Activated T-helper 17 cell treated with anti-CD3 and anti-CD28 coated beads, Interleukin-2, amount 50 U/mL, for 72 hours (primary cell): Measurements from ENCODE around the gene OR2W3. TPM values are rescaled to one million over a fixed set of nuclear protein-coding genes. Genes with fewer than 3 reads are reported as not detected.
"Not testable (repeated sequence)": the region's sequence is repeated elsewhere in the genome, so short reads cannot be mapped to it uniquely, and the experiment has no call there.

ENCODE experiments used
- ATAC-seq: fragments of 150-1000 bp; cut with Tn5 transposase; replicated peaks from 2 replicates; pipeline ENCODE4 v1.10.0; 2021; ENCODE audit warnings: mild to moderate bottlenecking, moderate library complexity
- H3K27ac Mint-ChIP-seq: one replicate; pipeline ENCODE4 v1.8.0; 2022; ENCODE audit warnings: mixed read lengths
- H3K27me3 Mint-ChIP-seq: one replicate; pipeline ENCODE4 v1.8.0; 2022; ENCODE audit warnings: mixed read lengths
- H3K36me3 Mint-ChIP-seq: one replicate; pipeline ENCODE4 v1.8.0; 2022; ENCODE audit warnings: low read depth, mild to moderate bottlenecking, mixed read lengths
- H3K4me1 Mint-ChIP-seq: one replicate; pipeline ENCODE4 v1.8.0; 2022; ENCODE audit warnings: mixed read lengths
- H3K4me3 Mint-ChIP-seq: one replicate; pipeline ENCODE4 v1.8.0; 2022; ENCODE audit warnings: mild to moderate bottlenecking, mixed read lengths
- H3K9me3 Mint-ChIP-seq: one replicate; pipeline ENCODE4 v1.8.0; 2022; ENCODE audit warnings: mixed read lengths
- total RNA-seq, 2 donors: library from RNA; stranded (reverse); gene quantifications; one replicate each; pipeline ENCODE4 v1.2.3, GENCODE V29; 2022

The OR2W3 gene
- total RNA-seq, 2 donors from 2014 or later: not detected

- H3K4me3 Mint-ChIP-seq: peak overlapping the region; percentile 10
- no peaks in the 10 kb centered on the region for H3K36me3 Mint-ChIP-seq
- peaks cover 8% of the 10 kb centered on the region for H3K9me3 Mint-ChIP-seq
- peaks cover 14% of the 10 kb centered on the region for H3K4me1 Mint-ChIP-seq
- H3K27ac Mint-ChIP-seq: peak overlapping the region; percentile 15
- H3K27me3 Mint-ChIP-seq: no peaks in the 10 kb centered on the region
- no peak for ATAC-seq
Measured at GRCh38 chr1:247904122-247904521, 8.7 kb downstream of the OR2W3 start.

GRCh38 chr1:247905181-247905580 lies 9.8 kb downstream of the OR2W3 start:
- Mint-ChIP-seq H3K36me3 (no peaks in the 10 kb centered on the region), H3K4me1 (peaks cover 14% of the 10 kb centered on the region), H3K27ac (no peak overlapping the region), H3K9me3 (peaks cover 8% of the 10 kb centered on the region), H3K4me3 (no peak overlapping the region), H3K27me3 (no peaks in the 10 kb centered on the region)
- no peak for ATAC-seq

- Mint-ChIP-seq H3K36me3 (no peaks in the 10 kb centered on the region), H3K27ac (peak overlapping the region; percentile 95), H3K9me3 (peaks cover 8% of the 10 kb centered on the region), H3K27me3 (no peaks in the 10 kb centered on the region), H3K4me3 (peak overlapping the region; percentile 82), H3K4me1 (peaks cover 14% of the 10 kb centered on the region)
- ATAC-seq: no peak
Measured at GRCh38 chr1:247905910-247906503, 10.6 kb downstream of the OR2W3 start.

- Mint-ChIP-seq H3K4me3 (peak overlapping the region; percentile 82), H3K27me3 (no peaks in the 10 kb centered on the region), H3K4me1 (peaks cover 14% of the 10 kb centered on the region), H3K36me3 (no peaks in the 10 kb centered on the region), H3K27ac (peak overlapping the region; percentile 95), H3K9me3 (peaks cover 8% of the 10 kb centered on the region)
- peak; percentile 91 for ATAC-seq
Measured at GRCh38 chr1:247906504-247907047, 11.2 kb downstream of the OR2W3 start.

GRCh38 chr1:247908766-247909165 lies 13.4 kb downstream of the OR2W3 start:
- no peak for ATAC-seq
- H3K4me1 Mint-ChIP-seq: peaks cover 14% of the 10 kb centered on the region
- no peaks in the 10 kb centered on the region for H3K36me3 Mint-ChIP-seq
- H3K9me3 Mint-ChIP-seq: peaks cover 5% of the 10 kb centered on the region
- no peak overlapping the region for H3K4me3 Mint-ChIP-seq
- no peaks in the 10 kb centered on the region for H3K27me3 Mint-ChIP-seq
- H3K27ac Mint-ChIP-seq: no peak overlapping the region

- ATAC-seq: no peak
- H3K9me3 Mint-ChIP-seq: no peaks in the 10 kb centered on the region
- H3K27ac Mint-ChIP-seq: no peak overlapping the region
- H3K27me3 Mint-ChIP-seq: peaks cover 8% of the 10 kb centered on the region
- no peaks in the 10 kb centered on the region for H3K4me1 Mint-ChIP-seq
- H3K36me3 Mint-ChIP-seq: no peaks in the 10 kb centered on the region
- no peak overlapping the region for H3K4me3 Mint-ChIP-seq
Measured at GRCh38 chr1:247913786-247914185, 18.4 kb downstream of the OR2W3 start.

- no peak for ATAC-seq
- H3K4me1 Mint-ChIP-seq: no peaks in the 10 kb centered on the region
Measured at GRCh38 chr1:247914941-247915662, 19.7 kb downstream of the OR2W3 start.

GRCh38 chr1:247919952-247920351 lies 24.6 kb downstream of the OR2W3 start, which contains the start of gene OR2T8:
TSS of gene OR2T8 (plus strand) at chr1:247920252. CDS start at chr1:247921018, 766 bp downstream.
- no peaks in the 10 kb centered on the region for H3K4me1 Mint-ChIP-seq
- H3K36me3 Mint-ChIP-seq: no peaks in the 10 kb centered on the region
- no peak within 1 kb of the TSS for H3K27ac Mint-ChIP-seq
- no peak within 1 kb of the TSS for H3K4me3 Mint-ChIP-seq
- no peak for ATAC-seq
- H3K27me3 Mint-ChIP-seq: peaks cover 10% of the 10 kb centered on the region
- no peaks in the 10 kb centered on the region for H3K9me3 Mint-ChIP-seq

More at GRCh38 chr1:247914941-247915662, 19.7 kb downstream of the OR2W3 start:
- Mint-ChIP-seq H3K4me3 (no peak overlapping the region), H3K27me3 (peaks cover 8% of the 10 kb centered on the region), H3K9me3 (no peaks in the 10 kb centered on the region), H3K27ac (no peak overlapping the region), H3K36me3 (no peaks in the 10 kb centered on the region)

- no peaks in the 10 kb centered on the region for H3K9me3 Mint-ChIP-seq
- H3K27me3 Mint-ChIP-seq: peaks cover 4% of the 10 kb centered on the region
- H3K27ac Mint-ChIP-seq: no peak overlapping the region
- no peak overlapping the region for H3K4me3 Mint-ChIP-seq
- no peak for ATAC-seq
- H3K4me1 Mint-ChIP-seq: no peaks in the 10 kb centered on the region
- H3K36me3 Mint-ChIP-seq: no peaks in the 10 kb centered on the region
Measured at GRCh38 chr1:247923941-247924340, 28.6 kb downstream of the OR2W3 start.

GRCh38 chr1:247924868-247925267 lies 29.5 kb downstream of the OR2W3 start, which contains the start of gene OR2AJ1:
TSS of gene OR2AJ1 (plus strand) at chr1:247924889. CDS start at chr1:247933769, 8,880 bp downstream.
- no peak within 1 kb of the TSS for H3K4me3 Mint-ChIP-seq
- no peaks in the 10 kb centered on the region for H3K36me3 Mint-ChIP-seq
- no peak for ATAC-seq
- peaks cover 4% of the 10 kb centered on the region for H3K27me3 Mint-ChIP-seq
- H3K9me3 Mint-ChIP-seq: no peaks in the 10 kb centered on the region
- H3K4me1 Mint-ChIP-seq: no peaks in the 10 kb centered on the region
- no peak within 1 kb of the TSS for H3K27ac Mint-ChIP-seq

GRCh38 chr1:247933989-247934388 lies 38.6 kb downstream of the OR2W3 start:
- no peaks in the 10 kb centered on the region for H3K36me3 Mint-ChIP-seq

GRCh38 chr1:247935781-247936180 lies 40.4 kb downstream of the OR2W3 start:
- Mint-ChIP-seq H3K27me3 (peaks cover 6% of the 10 kb centered on the region), H3K27ac (no peak overlapping the region), H3K9me3 (no peaks in the 10 kb centered on the region), H3K4me1 (no peaks in the 10 kb centered on the region), H3K4me3 (peak overlapping the region; percentile 13), H3K36me3 (no peaks in the 10 kb centered on the region)
- ATAC-seq: no peak

More at GRCh38 chr1:247933989-247934388, 38.6 kb downstream of the OR2W3 start:
- Mint-ChIP-seq H3K27ac (no peak overlapping the region), H3K4me1 (no peaks in the 10 kb centered on the region), H3K4me3 (no peak overlapping the region), H3K9me3 (no peaks in the 10 kb centered on the region), H3K27me3 (peaks cover 6% of the 10 kb centered on the region)
- ATAC-seq: no peak

- H3K4me3 Mint-ChIP-seq: peak overlapping the region; percentile 13
- no peaks in the 10 kb centered on the region for H3K4me1 Mint-ChIP-seq
- no peak for ATAC-seq
- peaks cover 3% of the 10 kb centered on the region for H3K27me3 Mint-ChIP-seq
- H3K36me3 Mint-ChIP-seq: no peaks in the 10 kb centered on the region
- H3K27ac Mint-ChIP-seq: no peak overlapping the region
- no peaks in the 10 kb centered on the region for H3K9me3 Mint-ChIP-seq
Measured at GRCh38 chr1:247936415-247936814, 41.0 kb downstream of the OR2W3 start.

GRCh38 chr1:247936965-247937734 lies 41.8 kb downstream of the OR2W3 start:
- not testable (repeated sequence) for H3K36me3 Mint-ChIP-seq, H3K4me1 Mint-ChIP-seq, H3K27ac Mint-ChIP-seq, H3K9me3 Mint-ChIP-seq, H3K27me3 Mint-ChIP-seq
- H3K4me3 Mint-ChIP-seq: peak overlapping the region; percentile 69
- ATAC-seq: peak; percentile 99
